HCT116 (cell line): ENCODE results near the gene C10orf88. TPM values are rescaled to one million over a fixed set of nuclear protein-coding genes. Genes with fewer than 3 reads are reported as not detected.

ENCODE experiments used
- ATAC-seq: fragments of 200-7000 bp; cut with Tn5 transposase; 2 replicates; pipeline ENCODE4 v1.9.1; 2020; ENCODE audit warnings: mild to moderate bottlenecking, moderate library complexity
- BruUV-seq: library from RNA; stranded (reverse); fragments of 400-500 nt; replicated peaks from 2 replicates; lab custom pipeline; 2021; lab: Mats Ljungman, UMichigan
- CTCF ChIA-PET: fragments of 300-600 bp; sonication (Branson Sonifier 250); formaldehyde crosslinking; loops from one replicate; lab custom pipeline; 2021; ENCODE audit warnings: antibody characterized with exemption; lab: Charles Lee
- POLR2A ChIA-PET: fragments of 300-600, 350-600 bp; sonication (Branson Sonifier 250); formaldehyde crosslinking; loops from one replicate; lab custom pipeline; 2021; ENCODE audit warnings: antibody characterized with exemption; lab: Charles Lee
- RAD21 ChIA-PET, 2 experiments: fragments of 300-600 bp; sonication (Branson Sonifier 250); formaldehyde crosslinking; loops; one replicate each; lab custom pipeline; 2023; ENCODE audit warnings: low total read pairs in 2 of 2; ENCODE audit not compliant: uncharacterized antibody in 2 of 2, unreplicated experiment in 2 of 2, low non-redundant PET in 1 of 2; lab: Charles Lee
- DNase-seq: peaks from one replicate; pipeline ENCODE4 v3.0.0-alpha.2; 2010; ENCODE audit warnings: low read depth, low spot score
- H2AFZ ChIP-seq: fragments of 200-600 bp; shearing (Covaris generic), sonication (generic); 2 replicates; pipeline ENCODE4 v1.6.1; 2017; ENCODE audit warnings: low read depth, mixed run types, mixed read lengths, antibody characterized with exemption, low read length; ENCODE audit not compliant: poor library complexity, severe bottlenecking
- H3K27ac ChIP-seq: 2 replicates; pipeline ENCODE4 v1.5.1; 2012; ENCODE audit warnings: low read depth, low read length
- H3K27me3 ChIP-seq: fragments of 200-600 bp; sonication (generic); 2 replicates; pipeline ENCODE4 v1.6.1; 2016; ENCODE audit warnings: mixed run types, low read length, mixed read lengths; ENCODE audit not compliant: insufficient read depth
- H3K36me3 ChIP-seq, 2 experiments: fragments of 200-500 bp in 1 of 2; fragments of 200-600 bp in 1 of 2; sonication (Bioruptor generic) in 1 of 2; sonication (generic) in 1 of 2; 2 replicates each; pipeline versions ENCODE4 v1.5.1 to v1.6.1; 2014 to 2016; ENCODE audit warnings: low read length in 2 of 2, inconsistent platforms in 1 of 2, mixed read lengths in 1 of 2, mixed run types in 1 of 2; ENCODE audit not compliant: insufficient read depth in 2 of 2, control insufficient read depth in 1 of 2
- H3K4me1 ChIP-seq, 2 experiments: fragments of 200-600 bp in 1 of 2; sonication (generic) in 1 of 2; 2 replicates each; pipeline versions ENCODE4 v1.5.1 to v1.6.1; 2012 to 2017; ENCODE audit warnings: low read length in 2 of 2, inconsistent platforms in 1 of 2, mild to moderate bottlenecking in 1 of 2, mixed read lengths in 1 of 2, mixed run types in 1 of 2, moderate library complexity in 1 of 2; ENCODE audit not compliant: insufficient read depth in 2 of 2, control insufficient read depth in 1 of 2
- H3K4me2 ChIP-seq: fragments of 200-600 bp; sonication (generic); 2 replicates; pipeline ENCODE4 v1.6.1; 2017; ENCODE audit warnings: mixed run types, low read length, mixed read lengths
- H3K4me3 ChIP-seq, 2 experiments: fragments of 200-600 bp in 1 of 2; sonication (generic) in 1 of 2; replicated peaks in 1 of 2; 2 replicates each; pipeline ENCODE4 v1.5.1; 2011 to 2016; ENCODE audit warnings: low read length in 2 of 2, control low read depth in 1 of 2, low read depth in 1 of 2, mild to moderate bottlenecking in 1 of 2, mixed read lengths in 1 of 2, mixed run types in 1 of 2
- H3K79me2 ChIP-seq: fragments of 200-600 bp; sonication (generic); 2 replicates; pipeline ENCODE4 v1.6.1; 2017; ENCODE audit warnings: mild to moderate bottlenecking, mixed run types, low read length, moderate library complexity, mixed read lengths; ENCODE audit not compliant: insufficient read depth
- H3K9ac ChIP-seq: fragments of 200-600 bp; sonication (generic); 2 replicates; pipeline ENCODE4 v1.6.1; 2016; ENCODE audit warnings: low read length, mixed read lengths
- H3K9me2 ChIP-seq: fragments of 200-600 bp; sonication (generic), shearing (Covaris generic); 2 replicates; pipeline ENCODE4 v1.6.1; 2017; ENCODE audit warnings: mixed run types, mild to moderate bottlenecking, moderate library complexity; ENCODE audit not compliant: insufficient read depth
- H3K9me3 ChIP-seq, 2 experiments: fragments of 200-500 bp in 1 of 2; fragments of 200-600 bp in 1 of 2; sonication (Bioruptor generic) in 1 of 2; sonication (generic) in 1 of 2; 2 replicates each; pipeline ENCODE4 v1.6.1; 2014 to 2017; ENCODE audit warnings: low read length in 2 of 2, mixed read lengths in 2 of 2, inconsistent platforms in 1 of 2, low read depth in 1 of 2, mild to moderate bottlenecking in 1 of 2, mixed run types in 1 of 2, moderate library complexity in 1 of 2; ENCODE audit not compliant: control insufficient read depth in 1 of 2, insufficient read depth in 1 of 2
- H4K20me1 ChIP-seq: fragments of 200-600 bp; sonication (generic), shearing (Covaris generic); 2 replicates; pipeline ENCODE4 v1.6.1; 2017; ENCODE audit warnings: mixed run types, mild to moderate bottlenecking, moderate library complexity; ENCODE audit not compliant: insufficient read depth
- JUND ChIP-seq: IDR thresholded peaks from 2 replicates; pipeline ENCODE4 v1.6.1; 2012
- ZNF274 ChIP-seq: fragments of 200-500 bp; sonication (Bioruptor generic); IDR thresholded peaks from 2 replicates; pipeline ENCODE4 v1.6.1; 2014; ENCODE audit warnings: mild to moderate bottlenecking, low read depth, low read length, inconsistent platforms
- intact Hi-C: fragments of 100-400 bp; cut with micrococcal nuclease; formaldehyde crosslinking; loops from 2 replicates; pipeline ENCODE4 v1.10.0; 2022
- total RNA-seq: library from RNA; stranded (reverse); gene quantifications from one replicate; pipeline ENCODE4 v1.2.1, GENCODE V29; 2021; ENCODE audit not compliant: unreplicated experiment
- TF ChIP-seq, protein P1 (sequence below): IDR thresholded peaks from 2 replicates; pipeline ENCODE4 v1.6.1; 2012; ENCODE audit warnings: low read depth
- TF ChIP-seq, protein P2 (sequence below): IDR thresholded peaks from 2 replicates; pipeline ENCODE4 v1.6.1; 2011; ENCODE audit warnings: mild to moderate bottlenecking, low read length, moderate library complexity; ENCODE audit not compliant: insufficient replicate concordance; ENCODE audit errors: extremely low read depth

Gene C10orf88
- total RNA-seq, 1 experiment from 2014 or later, result 16.2 TPM

DNA sequence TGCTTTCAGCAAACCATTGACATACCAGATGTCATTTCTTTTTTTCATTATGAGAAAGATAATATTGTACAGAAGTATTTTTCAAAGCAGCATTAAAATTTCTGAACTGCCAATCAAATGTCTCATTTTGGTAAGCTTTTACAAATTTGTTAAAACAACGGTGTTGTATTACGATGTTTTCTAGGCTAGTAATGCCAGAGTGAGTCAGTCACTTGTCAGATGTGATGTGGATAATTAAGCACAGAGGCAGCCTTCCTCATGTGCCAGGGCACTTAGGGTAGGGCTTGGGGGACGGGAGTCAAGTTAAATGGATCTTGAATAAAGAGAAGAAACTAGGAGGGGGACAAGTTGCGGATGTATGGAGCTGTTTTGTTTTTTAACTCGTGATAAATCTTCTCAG, 36.3 kb upstream of the C10orf88 start:
- no peak overlapping the region for H3K27ac ChIP-seq
- H3K9me2 ChIP-seq, result no peaks in the 10 kb centered on the region
- peaks cover 7 to 14% of the 10 kb centered on the region in 2 experiments; a peak in 3 of 4 replicates for H3K36me3 ChIP-seq
- no peaks in the 10 kb centered on the region for H3K9me3 ChIP-seq
- POLR2A ChIA-PET, result no interaction called here
- H3K4me3 ChIP-seq, result no peak overlapping the region
- intact Hi-C loops, result no loop called here
- no peaks in the 10 kb centered on the region for H3K79me2 ChIP-seq
- no peaks in the 10 kb centered on the region for H4K20me1 ChIP-seq
- BruUV-seq, result no TSS peak
- H3K27me3 ChIP-seq, result no peaks in the 10 kb centered on the region
- ATAC-seq, result no peak
- no peak for DNase-seq
- TF ChIP-seq, protein P1, sequence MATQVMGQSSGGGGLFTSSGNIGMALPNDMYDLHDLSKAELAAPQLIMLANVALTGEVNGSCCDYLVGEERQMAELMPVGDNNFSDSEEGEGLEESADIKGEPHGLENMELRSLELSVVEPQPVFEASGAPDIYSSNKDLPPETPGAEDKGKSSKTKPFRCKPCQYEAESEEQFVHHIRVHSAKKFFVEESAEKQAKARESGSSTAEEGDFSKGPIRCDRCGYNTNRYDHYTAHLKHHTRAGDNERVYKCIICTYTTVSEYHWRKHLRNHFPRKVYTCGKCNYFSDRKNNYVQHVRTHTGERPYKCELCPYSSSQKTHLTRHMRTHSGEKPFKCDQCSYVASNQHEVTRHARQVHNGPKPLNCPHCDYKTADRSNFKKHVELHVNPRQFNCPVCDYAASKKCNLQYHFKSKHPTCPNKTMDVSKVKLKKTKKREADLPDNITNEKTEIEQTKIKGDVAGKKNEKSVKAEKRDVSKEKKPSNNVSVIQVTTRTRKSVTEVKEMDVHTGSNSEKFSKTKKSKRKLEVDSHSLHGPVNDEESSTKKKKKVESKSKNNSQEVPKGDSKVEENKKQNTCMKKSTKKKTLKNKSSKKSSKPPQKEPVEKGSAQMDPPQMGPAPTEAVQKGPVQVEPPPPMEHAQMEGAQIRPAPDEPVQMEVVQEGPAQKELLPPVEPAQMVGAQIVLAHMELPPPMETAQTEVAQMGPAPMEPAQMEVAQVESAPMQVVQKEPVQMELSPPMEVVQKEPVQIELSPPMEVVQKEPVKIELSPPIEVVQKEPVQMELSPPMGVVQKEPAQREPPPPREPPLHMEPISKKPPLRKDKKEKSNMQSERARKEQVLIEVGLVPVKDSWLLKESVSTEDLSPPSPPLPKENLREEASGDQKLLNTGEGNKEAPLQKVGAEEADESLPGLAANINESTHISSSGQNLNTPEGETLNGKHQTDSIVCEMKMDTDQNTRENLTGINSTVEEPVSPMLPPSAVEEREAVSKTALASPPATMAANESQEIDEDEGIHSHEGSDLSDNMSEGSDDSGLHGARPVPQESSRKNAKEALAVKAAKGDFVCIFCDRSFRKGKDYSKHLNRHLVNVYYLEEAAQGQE, result no peak
- TF ChIP-seq ZNF274 (no peak), JUND (no peak)
- TF ChIP-seq, protein P2, sequence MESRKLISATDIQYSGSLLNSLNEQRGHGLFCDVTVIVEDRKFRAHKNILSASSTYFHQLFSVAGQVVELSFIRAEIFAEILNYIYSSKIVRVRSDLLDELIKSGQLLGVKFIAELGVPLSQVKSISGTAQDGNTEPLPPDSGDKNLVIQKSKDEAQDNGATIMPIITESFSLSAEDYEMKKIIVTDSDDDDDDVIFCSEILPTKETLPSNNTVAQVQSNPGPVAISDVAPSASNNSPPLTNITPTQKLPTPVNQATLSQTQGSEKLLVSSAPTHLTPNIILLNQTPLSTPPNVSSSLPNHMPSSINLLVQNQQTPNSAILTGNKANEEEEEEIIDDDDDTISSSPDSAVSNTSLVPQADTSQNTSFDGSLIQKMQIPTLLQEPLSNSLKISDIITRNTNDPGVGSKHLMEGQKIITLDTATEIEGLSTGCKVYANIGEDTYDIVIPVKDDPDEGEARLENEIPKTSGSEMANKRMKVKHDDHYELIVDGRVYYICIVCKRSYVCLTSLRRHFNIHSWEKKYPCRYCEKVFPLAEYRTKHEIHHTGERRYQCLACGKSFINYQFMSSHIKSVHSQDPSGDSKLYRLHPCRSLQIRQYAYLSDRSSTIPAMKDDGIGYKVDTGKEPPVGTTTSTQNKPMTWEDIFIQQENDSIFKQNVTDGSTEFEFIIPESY, result no peak
- CTCF ChIA-PET, result interaction anchor here (3.4 kb wide), 1 partner anchor 10 kb away, joined by 12 read pairs; the partner anchor contains the start of gene PSTK
- no peak overlapping the region for H3K4me2 ChIP-seq
- H2AFZ ChIP-seq, result no peak overlapping the region
- H3K4me1 ChIP-seq, result no peaks in the 10 kb centered on the region
- RAD21 ChIA-PET, result no interaction called here
- no peak overlapping the region for H3K9ac ChIP-seq
